Muscle of leg (tissue), 11 donors: ENCODE results near the gene ANAPC16. TPM values are rescaled to one million over a fixed set of nuclear protein-coding genes. Genes with fewer than 3 reads are reported as not detected.

ENCODE experiments used
- DNase-seq: peaks from one replicate; pipeline ENCODE4 v3.0.0; 2013
- H3K27ac ChIP-seq: one replicate; pipeline ENCODE4 v1.5.1; 2013; ENCODE audit warnings: mild to moderate bottlenecking, low read length, control low read depth
- H3K27me3 ChIP-seq: one replicate; pipeline ENCODE4 v1.6.1; 2013; ENCODE audit warnings: low read length; ENCODE audit not compliant: control insufficient read depth, insufficient read depth
- H3K36me3 ChIP-seq: one replicate; pipeline ENCODE4 v1.6.1; 2013; ENCODE audit warnings: low read length; ENCODE audit not compliant: control insufficient read depth, insufficient read depth
- H3K4me1 ChIP-seq: one replicate; pipeline ENCODE4 v1.6.1; 2013; ENCODE audit warnings: low read length; ENCODE audit not compliant: control insufficient read depth, insufficient read depth
- H3K4me3 ChIP-seq: one replicate; pipeline ENCODE4 v1.5.1; 2013; ENCODE audit warnings: low read length, control low read depth
- H3K9me3 ChIP-seq: replicated peaks from 2 replicates; pipeline ENCODE4 v1.6.1; 2013; ENCODE audit warnings: low read depth, low read length; ENCODE audit not compliant: control insufficient read depth
- WGBS: methylation state at CpG from one replicate; pipeline ENCODE4 v1.1.5; 2013; ENCODE audit warnings: missing lambda C conversion rate; ENCODE audit not compliant: insufficient coverage; 5-methylcytosine and 5-hydroxymethylcytosine counted together
- polyA plus RNA-seq, 8 donors: library from polyadenylated mRNA; unstranded; fragments of 120-200 nt; gene quantifications; one replicate each; pipeline versions ENCODE4 v1.2.1 to v1.2.3, GENCODE V29; 2013; ENCODE audit warnings: inconsistent platforms in 1 of 8, low replicate concordance in 1 of 8; ENCODE audit not compliant: insufficient read length in 8 of 8, insufficient read depth in 1 of 8
- total RNA-seq: library from RNA; stranded (reverse); fragments of 120-200 nt; gene quantifications from one replicate; pipeline ENCODE4 v1.2.4, GENCODE V29; 2013

ANAPC16 gene
- total and polyA plus RNA-seq, 9 donors: 103 to 139 (median 117) TPM

- Histone ChIP-seq H3K9me3 (no peaks in the 10 kb centered on the region), H3K27me3 (no peaks in the 10 kb centered on the region), H3K27ac (peak overlapping the region; percentile 83), H3K4me3 (no peak overlapping the region), H3K36me3 (no peaks in the 10 kb centered on the region), H3K4me1 (peaks cover 57% of the 10 kb centered on the region)
- no CpG with 5 or more reads among the region's 5 CpGs for WGBS
- DNase-seq: peak; percentile 96
Observed at GRCh38 chr10:72259491-72260238, 43.9 kb downstream of the ANAPC16 start.

GRCh38 chr10:72260239-72260975, 44.6 kb downstream of the ANAPC16 start:
- H3K27ac ChIP-seq: peak overlapping the region; percentile 83
- H3K27me3 ChIP-seq: no peaks in the 10 kb centered on the region
- peaks cover 51% of the 10 kb centered on the region for H3K4me1 ChIP-seq
- peak overlapping the region; percentile 56 for H3K4me3 ChIP-seq
- H3K36me3 ChIP-seq: no peaks in the 10 kb centered on the region
- H3K9me3 ChIP-seq: no peaks in the 10 kb centered on the region
- no peak for DNase-seq
- WGBS: 3% methylated on average over 6 of the region's 19 CpGs

GRCh38 chr10:72260976-72261783, 45.4 kb downstream of the ANAPC16 start:
- 4% methylated on average over 9 of the region's 30 CpGs for WGBS
- H3K27me3 ChIP-seq: no peaks in the 10 kb centered on the region

GRCh38 chr10:72261784-72262404, 46.1 kb downstream of the ANAPC16 start:
- H3K4me1 ChIP-seq: peaks cover 44% of the 10 kb centered on the region
- H3K4me3 ChIP-seq: no peak overlapping the region
- DNase-seq: no peak
- peak overlapping the region; percentile 83 for H3K27ac ChIP-seq
- no peaks in the 10 kb centered on the region for H3K27me3 ChIP-seq
- no peaks in the 10 kb centered on the region for H3K9me3 ChIP-seq
- H3K36me3 ChIP-seq: no peaks in the 10 kb centered on the region
- WGBS: no CpG with 5 or more reads among the region's 7 CpGs

More at GRCh38 chr10:72260976-72261783, 45.4 kb downstream of the ANAPC16 start:
- Histone ChIP-seq H3K4me1 (peaks cover 49% of the 10 kb centered on the region), H3K36me3 (no peaks in the 10 kb centered on the region), H3K4me3 (peak overlapping the region; percentile 56), H3K27ac (peak overlapping the region; percentile 83), H3K9me3 (no peaks in the 10 kb centered on the region)
- peak; percentile 94 for DNase-seq

GRCh38 chr10:72263613-72264241, 47.9 kb downstream of the ANAPC16 start:
- no peak overlapping the region for H3K27ac ChIP-seq
- H3K4me3 ChIP-seq: no peak overlapping the region
- H3K36me3 ChIP-seq: no peaks in the 10 kb centered on the region
- peaks cover 36% of the 10 kb centered on the region for H3K4me1 ChIP-seq
- no peak for DNase-seq
- 90% methylated on average over 5 of the region's 6 CpGs for WGBS
- H3K9me3 ChIP-seq: no peaks in the 10 kb centered on the region
- H3K27me3 ChIP-seq: no peaks in the 10 kb centered on the region

GRCh38 chr10:72264536-72264935, 48.7 kb downstream of the ANAPC16 start:
- no peak overlapping the region for H3K4me3 ChIP-seq
- WGBS: no CpG with 5 or more reads among the region's 1 CpG
- H3K36me3 ChIP-seq: no peaks in the 10 kb centered on the region
- H3K27me3 ChIP-seq: no peaks in the 10 kb centered on the region
- DNase-seq: no peak
- no peak overlapping the region for H3K27ac ChIP-seq
- peaks cover 29% of the 10 kb centered on the region for H3K4me1 ChIP-seq
- H3K9me3 ChIP-seq: no peaks in the 10 kb centered on the region

- Histone ChIP-seq H3K27me3 (no peaks in the 10 kb centered on the region), H3K36me3 (no peaks in the 10 kb centered on the region), H3K4me3 (no peak overlapping the region), H3K9me3 (no peaks in the 10 kb centered on the region), H3K27ac (no peak overlapping the region), H3K4me1 (peaks cover 19% of the 10 kb centered on the region)
- no peak for DNase-seq
- WGBS: 75% methylated on average over 3 of the region's 6 CpGs
Observed at GRCh38 chr10:72265508-72265907, 49.7 kb downstream of the ANAPC16 start.

- H3K36me3 ChIP-seq: no peaks in the 10 kb centered on the region
- no peak overlapping the region for H3K4me3 ChIP-seq
- H3K27ac ChIP-seq: no peak overlapping the region
- peaks cover 15% of the 10 kb centered on the region for H3K4me1 ChIP-seq
- WGBS: 89% methylated on average over 4 of the region's 11 CpGs
- no peaks in the 10 kb centered on the region for H3K27me3 ChIP-seq
- no peaks in the 10 kb centered on the region for H3K9me3 ChIP-seq
- DNase-seq: no peak
Observed at GRCh38 chr10:72265990-72266865, 50.4 kb downstream of the ANAPC16 start.

GRCh38 chr10:72267381-72267780, 51.6 kb downstream of the ANAPC16 start:
- Histone ChIP-seq H3K9me3 (no peaks in the 10 kb centered on the region), H3K36me3 (no peaks in the 10 kb centered on the region), H3K27me3 (no peaks in the 10 kb centered on the region), H3K4me1 (peaks cover 13% of the 10 kb centered on the region), H3K4me3 (no peak overlapping the region), H3K27ac (no peak overlapping the region)
- DNase-seq: no peak
- 44% methylated on average over 5 of the region's 6 CpGs for WGBS
